NCI-H2196 (cell line): ENCODE measurements around the gene GRAP2.
"Not testable (repeated sequence)": the region's sequence is repeated elsewhere in the genome, so short reads cannot be mapped to it uniquely, and the experiment has no call there.

ENCODE experiments used
- DNase-seq: peaks from one replicate; lab custom pipeline; 2025; ENCODE audit not compliant: unreplicated experiment; lab: John Stamatoyannopoulos, UW

The GRAP2 gene

GRCh38 chr22:39943953-39944872 is 43.3 kb downstream of the GRAP2 start:
- no peak for DNase-seq

GRCh38 chr22:39946126-39946502 is 45.2 kb downstream of the GRAP2 start:
- DNase-seq: peak; percentile 33

- DNase-seq: peak; percentile 93
These were observed 45.8 kb downstream of the GRAP2 start for GRCh38 chr22:39946503-39947219.

- peak; percentile 86 for DNase-seq
These were observed 46.6 kb downstream of the GRAP2 start for GRCh38 chr22:39947220-39948216.

GRCh38 chr22:39949964-39950737 is 49.3 kb downstream of the GRAP2 start:
- no peak for DNase-seq

GRCh38 chr22:39951603-39952293 is 50.9 kb downstream of the GRAP2 start:
- not testable (repeated sequence) for DNase-seq

GRCh38 chr22:39952347-39952746 is 51.5 kb downstream of the GRAP2 start:
- no peak for DNase-seq

GRCh38 chr22:39953101-39953500 is 52.2 kb downstream of the GRAP2 start:
- no peak for DNase-seq

- peak; percentile 40 for DNase-seq
These were observed 53.7 kb downstream of the GRAP2 start for GRCh38 chr22:39954584-39955055.

GRCh38 chr22:39955675-39956074 is 54.8 kb downstream of the GRAP2 start:
- no peak for DNase-seq

GRCh38 chr22:39956932-39957664 is 56.2 kb downstream of the GRAP2 start:
- DNase-seq: peak; percentile 62

DNA sequence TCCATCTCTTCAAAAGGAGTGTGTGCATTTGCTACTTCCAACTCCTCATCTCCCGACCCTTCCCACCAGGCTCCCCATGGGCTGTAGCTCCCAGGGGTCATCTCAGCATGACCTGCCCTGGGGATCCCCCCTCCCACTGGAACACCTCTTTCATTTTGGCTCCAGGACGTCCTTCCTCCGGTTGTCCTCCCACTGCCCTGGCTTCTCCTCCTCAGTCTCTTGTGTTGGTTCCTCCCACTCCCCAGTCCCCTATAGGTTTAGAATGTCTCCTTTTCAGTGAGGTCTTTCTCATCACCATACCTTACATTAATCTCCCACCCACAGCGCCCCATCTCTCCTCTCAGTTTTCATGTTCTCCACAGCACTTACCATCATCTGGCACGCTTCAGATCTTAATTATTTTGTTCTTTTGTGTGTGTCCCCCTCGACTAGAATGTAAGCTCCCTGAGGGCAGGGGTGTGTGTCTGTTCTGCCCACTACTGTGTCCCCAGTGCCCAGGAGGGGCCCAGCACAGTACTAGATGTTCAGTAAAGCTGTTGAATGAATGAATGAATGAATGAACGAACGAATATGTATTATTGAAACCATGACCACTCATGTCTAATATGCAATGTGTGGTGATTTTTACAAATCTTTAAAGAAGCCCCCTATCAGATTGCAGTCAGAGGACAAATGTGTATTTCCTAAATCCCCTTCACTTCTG is 57.3 kb downstream of the GRAP2 start:
- DNase-seq: no peak

GRCh38 chr22:39958949-39959639 is 58.2 kb downstream of the GRAP2 start:
- DNase-seq: no peak

- DNase-seq: no peak
These were observed 59.0 kb downstream of the GRAP2 start, which contains the start of gene TMA7B for GRCh38 chr22:39959640-39960447. TMA7B (plus strand) TSS chr22:39960397; CDS start chr22:39964375, 3,978 bp downstream.

DNA sequence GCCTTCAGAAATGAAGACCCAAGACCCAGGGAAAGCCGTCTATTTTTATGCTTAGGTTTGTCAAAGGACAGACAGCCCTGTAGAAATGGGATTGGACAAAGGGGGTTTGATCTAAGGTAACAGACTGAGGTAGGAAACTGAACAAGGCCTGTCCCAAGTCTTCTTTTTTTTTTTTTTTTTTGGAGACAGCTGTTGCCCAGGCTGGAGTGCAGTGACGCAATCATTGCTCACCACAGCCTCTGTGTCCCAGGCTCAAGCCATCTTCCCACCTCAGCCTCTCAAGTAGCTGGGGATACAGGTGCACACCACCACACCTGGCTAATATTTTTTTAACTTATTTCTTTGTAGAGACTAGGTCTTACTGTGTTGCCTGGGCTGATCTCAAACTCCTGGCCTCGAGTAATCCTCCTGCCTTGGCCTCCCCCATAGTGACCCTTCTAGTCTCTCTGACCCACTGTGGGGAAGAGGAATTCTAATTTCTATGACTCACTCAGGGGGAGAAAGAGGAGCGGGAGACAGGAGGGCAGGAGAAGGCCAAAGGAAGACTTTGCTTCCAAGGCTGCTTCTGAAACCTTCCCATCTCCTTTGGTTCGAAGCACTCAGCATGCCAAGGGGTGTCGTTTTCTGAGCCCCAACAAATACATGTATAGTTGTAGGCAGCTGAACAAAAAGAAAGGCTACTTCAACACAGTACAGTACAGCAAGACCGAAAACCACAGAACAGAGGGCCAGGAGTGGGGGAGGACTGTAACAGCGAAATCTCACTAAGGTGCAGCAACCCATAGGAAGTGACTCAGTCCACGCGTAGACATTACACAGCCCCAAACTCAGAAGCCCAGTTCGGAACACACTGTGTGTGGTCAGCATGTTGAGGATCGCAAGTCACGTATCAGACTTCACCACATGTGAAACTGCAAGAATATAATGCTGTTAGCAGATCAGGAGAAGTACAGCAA is 60.2 kb downstream of the GRAP2 start:
- no peak for DNase-seq
